ENCODE data around the gene ASMTL.

ASMTL gene

GRCh38 chrX:1385253-1386223 is 67.2 kb downstream of the ASMTL start:
- H3K4me3 ChIP-seq (replicated peaks; ENCODE audit: insufficient read depth, low read length) = no peak overlapping the region
- TF ChIP-seq GABPA (IDR thresholded peaks at IDR 0.05; ENCODE audit: low read depth) (no peak), POLR2AphosphoS5 (IDR thresholded peaks at IDR 0.05; ENCODE audit: low read depth) (peak; percentile 54)
- H3K27me3 ChIP-seq (ENCODE audit: insufficient read depth, poor library complexity, severe bottlenecking) = no peaks in the 10 kb centered on the region
- no peak overlapping the region for H3K27ac ChIP-seq (replicated peaks)
- DNase-seq (ENCODE audit: low read depth in 1 of 2, low spot score in 1 of 2) = no peak

GRCh38 chrX:1384658-1385252 is 68.0 kb downstream of the ASMTL start:
- TF ChIP-seq POLR2AphosphoS5 (IDR thresholded peaks at IDR 0.05; ENCODE audit: low read depth) (peak; percentile 49; the same call in 1 of the 2 replicates), REST (IDR thresholded peaks at IDR 0.05; ENCODE audit: insufficient replicate concordance, low read depth) (no peak), SPI1 (IDR thresholded peaks at IDR 0.05; ENCODE audit: borderline replicate concordance, low read depth) (no peak)
- Histone ChIP-seq H3K4me3 (replicated peaks; ENCODE audit: insufficient read depth, low read length) (no peak overlapping the region), H3K27me3 (ENCODE audit: insufficient read depth, poor library complexity, severe bottlenecking) (no peaks in the 10 kb centered on the region), H3K27ac (replicated peaks) (no peak overlapping the region)
- DNase-seq (ENCODE audit: low read depth in 1 of 2, low spot score in 1 of 2) = no peak

GRCh38 chrX:1380672-1381233 is 72.0 kb downstream of the ASMTL start:
- TF ChIP-seq REST (IDR thresholded peaks at IDR 0.05; ENCODE audit: insufficient replicate concordance, low read depth) (no peak), CTCF (IDR thresholded peaks at IDR 0.05; ENCODE audit: insufficient read depth, low read length) (no peak), POLR2AphosphoS5 (IDR thresholded peaks at IDR 0.05; ENCODE audit: low read depth) (no peak), SPI1 (IDR thresholded peaks at IDR 0.05; ENCODE audit: borderline replicate concordance, low read depth) (no peak), GABPA (IDR thresholded peaks at IDR 0.05; ENCODE audit: low read depth) (no peak)
- DNase-seq (ENCODE audit: low read depth in 1 of 2, low spot score in 1 of 2) = no peak
- no peak overlapping the region for H3K27ac ChIP-seq (replicated peaks)
- no peaks in the 10 kb centered on the region for H3K27me3 ChIP-seq (ENCODE audit: insufficient read depth, poor library complexity, severe bottlenecking)
- H3K4me3 ChIP-seq (replicated peaks; ENCODE audit: insufficient read depth, low read length) = no peak overlapping the region

GRCh38 chrX:1378306-1378759 is 74.4 kb downstream of the ASMTL start:
- TF ChIP-seq SPI1 (IDR thresholded peaks at IDR 0.05; ENCODE audit: borderline replicate concordance, low read depth) = no peak
- no peak for TF ChIP-seq GABPA (IDR thresholded peaks at IDR 0.05; ENCODE audit: low read depth)
- no peak for TF ChIP-seq CTCF (IDR thresholded peaks at IDR 0.05; ENCODE audit: insufficient read depth, low read length)
- TF ChIP-seq REST (IDR thresholded peaks at IDR 0.05; ENCODE audit: insufficient replicate concordance, low read depth) = no peak
- no peak for TF ChIP-seq POLR2AphosphoS5 (IDR thresholded peaks at IDR 0.05; ENCODE audit: low read depth)
- Histone ChIP-seq H3K27me3 (ENCODE audit: insufficient read depth, poor library complexity, severe bottlenecking) (no peaks in the 10 kb centered on the region), H3K4me3 (replicated peaks; ENCODE audit: insufficient read depth, low read length) (no peak overlapping the region), H3K27ac (replicated peaks) (no peak overlapping the region)
- no peak for DNase-seq (ENCODE audit: low read depth in 1 of 2, low spot score in 1 of 2)

All from HL-60 (cell line).